BLaER1 treated with 17β-estradiol and CSF1 and Interleukin-3, amounts not matched to agents 10 nM and 100 nM (cell line): Measurements from ENCODE around the gene HELZ.

Source experiments
- H3K27ac ChIP-seq, 11 experiments: shearing (Covaris generic); formaldehyde crosslinking; 2 replicates each; pipeline ENCODE4 v1.8.1; 2022
- H3K27me3 ChIP-seq, 11 experiments: shearing (Covaris generic); formaldehyde crosslinking; 2 replicates each; pipeline ENCODE4 v1.8.1; 2022
- H3K36me3 ChIP-seq, 11 experiments: shearing (Covaris generic); formaldehyde crosslinking; 2 replicates each; pipeline ENCODE4 v1.8.1; 2022
- H3K4me1 ChIP-seq, 10 experiments: shearing (Covaris generic); formaldehyde crosslinking; 2 replicates each; pipeline ENCODE4 v1.8.1; 2022
- H3K4me2 ChIP-seq, 11 experiments: shearing (Covaris generic); formaldehyde crosslinking; 2 replicates each; pipeline ENCODE4 v1.8.1; 2022
- H3K4me3 ChIP-seq, 10 experiments: shearing (Covaris generic); formaldehyde crosslinking; 2 replicates each; pipeline ENCODE4 v1.8.1; 2022
- H3K9ac ChIP-seq, 11 experiments: shearing (Covaris generic); formaldehyde crosslinking; 2 replicates each; pipeline ENCODE4 v1.8.1; 2022
- H3K9me3 ChIP-seq, 11 experiments: shearing (Covaris generic); formaldehyde crosslinking; replicated peaks in 1 of 11; 2 replicates each; pipeline ENCODE4 v1.8.1; 2022
- H4K20me1 ChIP-seq, 11 experiments: shearing (Covaris generic); formaldehyde crosslinking; 2 replicates each; pipeline ENCODE4 v1.8.1; 2022
- Cebpa-rat ChIP-seq, 11 experiments: shearing (Covaris generic); IDR thresholded peaks; 2 replicates each; pipeline ENCODE4 v1.8.1; 2022

The HELZ gene

GRCh38 chr17:67216578-67217320 lies 28.2 kb downstream of the HELZ start:
- H3K4me1 ChIP-seq: peaks cover 0 to 90% (median 10%) of the 10 kb centered on the region in 10 experiments; a peak in 11 of 20 replicates
- H4K20me1 ChIP-seq: peaks cover 36 to 100% (median 73%) of the 10 kb centered on the region in 11 experiments
- TF ChIP-seq Cebpa-rat (IDR thresholded peaks at IDR 0.05): no peak
- H3K9me3 ChIP-seq: no peaks in the 10 kb centered on the region
- no peaks in the 10 kb centered on the region for H3K27me3 ChIP-seq
- H3K36me3 ChIP-seq: peaks cover 72 to 92% (median 84%) of the 10 kb centered on the region in 11 experiments
- peak overlapping the region in 5 of 11 experiments; percentile 6 to 77 (median 45); a peak in 7 of 22 replicates for H3K4me2 ChIP-seq
- no peak overlapping the region for H3K4me3 ChIP-seq
- H3K27ac ChIP-seq: no peak overlapping the region
- no peak overlapping the region; a peak in 1 of 22 replicates for H3K9ac ChIP-seq

GRCh38 chr17:67215991-67216421 lies 29.0 kb downstream of the HELZ start:
- Histone ChIP-seq H3K27me3 (no peaks in the 10 kb centered on the region), H3K4me2 (peak overlapping the region in 3 of 11 experiments; percentile 45 to 77 (median 53); a peak in 2 of 22 replicates), H3K27ac (no peak overlapping the region), H3K4me3 (no peak overlapping the region), H4K20me1 (peaks cover 29 to 100% (median 66%) of the 10 kb centered on the region in 11 experiments), H3K4me1 (peaks cover 0 to 89% (median 14%) of the 10 kb centered on the region in 10 experiments; a peak in 10 of 20 replicates), H3K9me3 (no peaks in the 10 kb centered on the region), H3K36me3 (peaks cover 77 to 96% (median 87%) of the 10 kb centered on the region in 11 experiments), H3K9ac (no peak overlapping the region)
- no peak for TF ChIP-seq Cebpa-rat (IDR thresholded peaks at IDR 0.05)

GRCh38 chr17:67212714-67213417 lies 32.1 kb downstream of the HELZ start:
- peaks cover 73 to 94% (median 85%) of the 10 kb centered on the region in 11 experiments for H3K36me3 ChIP-seq
- TF ChIP-seq Cebpa-rat (IDR thresholded peaks at IDR 0.05): no peak
- H3K4me3 ChIP-seq: no peak overlapping the region
- no peaks in the 10 kb centered on the region for H3K27me3 ChIP-seq
- peaks cover 9 to 98% (median 48%) of the 10 kb centered on the region in 11 experiments; a peak in 16 of 22 replicates for H4K20me1 ChIP-seq
- peaks cover 0 to 74% (median 14%) of the 10 kb centered on the region in 10 experiments; a peak in 12 of 20 replicates for H3K4me1 ChIP-seq
- H3K9ac ChIP-seq: 0 out of 22 replicates have a peak overlapping the region, but pooled peaks of 1 of the 11 experiments have one; percentile 38
- H3K9me3 ChIP-seq: no peaks in the 10 kb centered on the region
- H3K27ac ChIP-seq: peak overlapping the region in 2 of 11 experiments; percentile 19 to 25; a peak in 2 of 22 replicates
- H3K4me2 ChIP-seq: peak overlapping the region in 4 of 11 experiments; percentile 3 to 63 (median 29); a peak in 4 of 22 replicates

- Histone ChIP-seq H3K4me3 (no peak overlapping the region), H3K4me2 (peak overlapping the region in 6 of 11 experiments; percentile 33 to 64 (median 54); a peak in 10 of 22 replicates), H3K9me3 (no peaks in the 10 kb centered on the region), H4K20me1 (peaks cover 6 to 98% (median 44%) of the 10 kb centered on the region in 11 experiments; a peak in 16 of 22 replicates), H3K27ac (no peak overlapping the region), H3K9ac (peak overlapping the region in 1 of 11 experiments; percentile 7; a peak in 1 of 22 replicates), H3K27me3 (no peaks in the 10 kb centered on the region), H3K36me3 (peaks cover 69 to 94% (median 85%) of the 10 kb centered on the region in 11 experiments), H3K4me1 (peaks cover 0 to 68% (median 14%) of the 10 kb centered on the region in 10 experiments; a peak in 12 of 20 replicates)
- no peak for TF ChIP-seq Cebpa-rat (IDR thresholded peaks at IDR 0.05)
These were observed 32.8 kb downstream of the HELZ start for GRCh38 chr17:67212231-67212630.

GRCh38 chr17:67211742-67212141 lies 33.3 kb downstream of the HELZ start:
- no peaks in the 10 kb centered on the region for H3K27me3 ChIP-seq
- H3K36me3 ChIP-seq: peaks cover 69 to 94% (median 84%) of the 10 kb centered on the region in 11 experiments
- H4K20me1 ChIP-seq: peaks cover 3 to 98% (median 39%) of the 10 kb centered on the region in 11 experiments; a peak in 15 of 22 replicates
- H3K4me1 ChIP-seq: peaks cover 0 to 63% (median 12%) of the 10 kb centered on the region in 10 experiments; a peak in 12 of 20 replicates
- H3K4me3 ChIP-seq: no peak overlapping the region
- no peaks in the 10 kb centered on the region for H3K9me3 ChIP-seq
- TF ChIP-seq Cebpa-rat (IDR thresholded peaks at IDR 0.05): no peak
- H3K27ac ChIP-seq: no peak overlapping the region
- H3K9ac ChIP-seq: peak overlapping the region in 1 of 11 experiments; percentile 7; a peak in 1 of 22 replicates
- H3K4me2 ChIP-seq: peak overlapping the region in 6 of 11 experiments; percentile 33 to 64 (median 54); a peak in 11 of 22 replicates

- H3K27ac ChIP-seq: no peak overlapping the region
- no peak overlapping the region for H3K4me3 ChIP-seq
- H3K4me1 ChIP-seq: peaks cover 0 to 55% (median 11%) of the 10 kb centered on the region in 10 experiments; a peak in 12 of 20 replicates
- peaks cover under 1 to 98% (median 33%) of the 10 kb centered on the region in 11 experiments; a peak in 15 of 22 replicates for H4K20me1 ChIP-seq
- no peaks in the 10 kb centered on the region for H3K27me3 ChIP-seq
- H3K9ac ChIP-seq: no peak overlapping the region
- no peaks in the 10 kb centered on the region for H3K9me3 ChIP-seq
- H3K36me3 ChIP-seq: peaks cover 61 to 94% (median 79%) of the 10 kb centered on the region in 11 experiments
- no peak overlapping the region for H3K4me2 ChIP-seq
- TF ChIP-seq Cebpa-rat (IDR thresholded peaks at IDR 0.05): no peak
These were observed 34.1 kb downstream of the HELZ start for GRCh38 chr17:67210915-67211314.

GRCh38 chr17:67208232-67208631 lies 36.8 kb downstream of the HELZ start:
- peaks cover 46 to 91% (median 64%) of the 10 kb centered on the region in 11 experiments for H3K36me3 ChIP-seq
- H3K27ac ChIP-seq: no peak overlapping the region
- no peak overlapping the region for H3K4me3 ChIP-seq
- H4K20me1 ChIP-seq: peaks cover 0 to 99% (median 40%) of the 10 kb centered on the region in 11 experiments; a peak in 16 of 22 replicates
- no peaks in the 10 kb centered on the region for H3K27me3 ChIP-seq
- no peak for TF ChIP-seq Cebpa-rat (IDR thresholded peaks at IDR 0.05)
- no peak overlapping the region for H3K4me2 ChIP-seq
- H3K9ac ChIP-seq: no peak overlapping the region
- no peaks in the 10 kb centered on the region for H3K9me3 ChIP-seq
- peaks cover 0 to 38% (median 9%) of the 10 kb centered on the region in 10 experiments; a peak in 12 of 20 replicates for H3K4me1 ChIP-seq

- Histone ChIP-seq H3K4me3 (no peak overlapping the region), H4K20me1 (peaks cover 0 to 100% (median 19%) of the 10 kb centered on the region in 11 experiments; a peak in 13 of 22 replicates), H3K4me1 (peaks cover 0 to 13% (median 0%) of the 10 kb centered on the region in 10 experiments; a peak in 2 of 20 replicates), H3K4me2 (no peak overlapping the region), H3K9me3 (no peaks in the 10 kb centered on the region), H3K36me3 (peaks cover 57 to 95% (median 72%) of the 10 kb centered on the region in 11 experiments), H3K27me3 (no peaks in the 10 kb centered on the region), H3K9ac (no peak overlapping the region), H3K27ac (no peak overlapping the region)
- TF ChIP-seq Cebpa-rat (IDR thresholded peaks at IDR 0.05): no peak
These were observed 41.2 kb downstream of the HELZ start for GRCh38 chr17:67203818-67204217.
